HepG2 (cell line): Measurements from ENCODE around the gene MSI2. TPM values are rescaled to one million over a fixed set of nuclear protein-coding genes. Genes with fewer than 3 reads are reported as not detected.

Experiments used
- ARID2 ChIP-seq: sonication (generic); formaldehyde crosslinking; IDR thresholded peaks from 2 replicates; pipeline ENCODE4 v1.8.1; 2022; ENCODE audit warnings: mild to moderate bottlenecking, missing genetic modification reagents, borderline replicate concordance
- ARID4A ChIP-seq: sonication (generic); formaldehyde crosslinking; IDR thresholded peaks from 2 replicates; pipeline ENCODE4 v1.5.0; 2020; ENCODE audit warnings: mild to moderate bottlenecking, missing genetic modification reagents, borderline replicate concordance
- CC2D1A ChIP-seq: sonication (generic); formaldehyde crosslinking; IDR thresholded peaks from 2 replicates; pipeline ENCODE4 v1.8.1; 2023; ENCODE audit warnings: mild to moderate bottlenecking, missing genetic modification reagents
- CREBL2 ChIP-seq: sonication (generic); formaldehyde crosslinking; IDR thresholded peaks from 2 replicates; pipeline ENCODE4 v1.8.1; 2023; ENCODE audit warnings: missing genetic modification reagents, mild to moderate bottlenecking, borderline replicate concordance
- ELK4 ChIP-seq: sonication (generic); formaldehyde crosslinking; IDR thresholded peaks from 2 replicates; pipeline ENCODE4 v1.9.0; 2021; ENCODE audit warnings: missing genetic modification reagents, borderline replicate concordance
- FOXA3 ChIP-seq: IDR thresholded peaks from 2 replicates; pipeline ENCODE4 v1.6.1; 2016; ENCODE audit warnings: missing genetic modification reagents, missing compliant biosample characterization
- FOXC1 ChIP-seq: sonication (generic); formaldehyde crosslinking; IDR thresholded peaks from 2 replicates; pipeline ENCODE4 v1.8.0; 2022; ENCODE audit warnings: mild to moderate bottlenecking, missing genetic modification reagents, borderline replicate concordance
- HDAC1 ChIP-seq: sonication (generic); formaldehyde crosslinking; IDR thresholded peaks from 2 replicates; pipeline ENCODE4 v1.5.1; 2020; ENCODE audit warnings: mild to moderate bottlenecking, missing genetic modification reagents
- NR1H2 ChIP-seq: sonication (generic); formaldehyde crosslinking; IDR thresholded peaks from 2 replicates; pipeline ENCODE4 v1.8.1; 2022; ENCODE audit warnings: low read depth, missing genetic modification reagents, borderline replicate concordance
- POLR2AphosphoS2 ChIP-seq: IDR thresholded peaks from 2 replicates; pipeline ENCODE4 v1.6.1; 2011; ENCODE audit warnings: low read depth, low read length, improper control_type of control experiment
- RAD21 ChIP-seq: fragments of 450-650 bp; formaldehyde crosslinking; IDR thresholded peaks from 2 replicates; pipeline ENCODE4 v1.5.0; 2020; ENCODE audit warnings: mild to moderate bottlenecking
- RBM39 ChIP-seq: fragments of 200-400 bp; formaldehyde crosslinking; IDR thresholded peaks from one replicate; pipeline ENCODE4 v1.6.1; 2018; ENCODE audit warnings: antibody characterized with exemption, mild to moderate bottlenecking, low read depth, low read length; ENCODE audit not compliant: poor library complexity, severe bottlenecking
- RELA ChIP-seq: sonication (generic); formaldehyde crosslinking; IDR thresholded peaks from 2 replicates; pipeline ENCODE4 v1.4.0; 2020; ENCODE audit warnings: missing genetic modification reagents
- TSC22D2 ChIP-seq: sonication (generic); formaldehyde crosslinking; IDR thresholded peaks from 2 replicates; pipeline ENCODE4 v1.5.1; 2020; ENCODE audit warnings: missing genetic modification reagents, mild to moderate bottlenecking, borderline replicate concordance
- ZFP36L2 ChIP-seq: sonication (generic); formaldehyde crosslinking; IDR thresholded peaks from 2 replicates; pipeline ENCODE4 v1.4.0; 2020; ENCODE audit warnings: missing genetic modification reagents
- ZMAT3 ChIP-seq: sonication (generic); formaldehyde crosslinking; conservative IDR thresholded peaks from 2 replicates; pipeline ENCODE4 v1.7.0; 2021; ENCODE audit warnings: missing genetic modification reagents
- ZNF10 ChIP-seq: sonication (generic); formaldehyde crosslinking; IDR thresholded peaks from 2 replicates; pipeline ENCODE4 v1.4.0; 2020; ENCODE audit warnings: mild to moderate bottlenecking, low read depth, missing genetic modification reagents, borderline replicate concordance
- ZNF644 ChIP-seq: IDR thresholded peaks from 2 replicates; pipeline ENCODE4 v1.6.1; 2016; ENCODE audit warnings: low read depth
- ZNF768 ChIP-seq: sonication (generic); formaldehyde crosslinking; IDR thresholded peaks from 2 replicates; pipeline ENCODE4 v1.4.0; 2020; ENCODE audit warnings: missing genetic modification reagents
- ZNF839 ChIP-seq: sonication (generic); formaldehyde crosslinking; IDR thresholded peaks from 2 replicates; pipeline ENCODE4 v1.4.0; 2020; ENCODE audit warnings: missing genetic modification reagents, mild to moderate bottlenecking, borderline replicate concordance
- ZNF878 ChIP-seq: sonication (generic); formaldehyde crosslinking; IDR thresholded peaks from 2 replicates; pipeline ENCODE4 v1.8.1; 2023; ENCODE audit warnings: mild to moderate bottlenecking, missing genetic modification reagents, moderate library complexity
- ZZZ3 ChIP-seq: sonication (generic); formaldehyde crosslinking; IDR thresholded peaks from 2 replicates; pipeline ENCODE4 v1.4.0; 2020; ENCODE audit warnings: missing genetic modification reagents, mild to moderate bottlenecking, borderline replicate concordance
- polyA plus RNA-seq, 8 experiments: library from polyadenylated mRNA; depleted of rRNA in 3 of 8; stranded (reverse) in 7 of 8; unstranded in 1 of 8; fragments of >200 nt; fragmentation: Illumina TruSeq in 4 of 8; extraction: Trizol in 4 of 8; gene quantifications; 2 replicates each; pipeline versions ENCODE4 v1.2.1 to v1.2.3, GENCODE V29; 2011 to 2016; ENCODE audit warnings: low read depth in 4 of 8, missing spikeins in 1 of 8, mixed read lengths in 1 of 8; ENCODE audit not compliant: insufficient read depth in 1 of 8
- total RNA-seq, 5 experiments: library from RNA; depleted of rRNA; stranded (reverse); fragments of >200 nt; fragmentation: Illumina TruSeq; extraction: Trizol; gene quantifications; 2 replicates each; pipeline ENCODE4 v1.2.3, GENCODE V29; 2016; ENCODE audit warnings: low read depth in 1 of 5

Gene MSI2
- total and polyA plus RNA-seq, 2 of the 13 experiments (the other 11 are each of a cell fraction or from before 2014, with no cell fraction given) = 77.5 to 78.4 TPM

DNA sequence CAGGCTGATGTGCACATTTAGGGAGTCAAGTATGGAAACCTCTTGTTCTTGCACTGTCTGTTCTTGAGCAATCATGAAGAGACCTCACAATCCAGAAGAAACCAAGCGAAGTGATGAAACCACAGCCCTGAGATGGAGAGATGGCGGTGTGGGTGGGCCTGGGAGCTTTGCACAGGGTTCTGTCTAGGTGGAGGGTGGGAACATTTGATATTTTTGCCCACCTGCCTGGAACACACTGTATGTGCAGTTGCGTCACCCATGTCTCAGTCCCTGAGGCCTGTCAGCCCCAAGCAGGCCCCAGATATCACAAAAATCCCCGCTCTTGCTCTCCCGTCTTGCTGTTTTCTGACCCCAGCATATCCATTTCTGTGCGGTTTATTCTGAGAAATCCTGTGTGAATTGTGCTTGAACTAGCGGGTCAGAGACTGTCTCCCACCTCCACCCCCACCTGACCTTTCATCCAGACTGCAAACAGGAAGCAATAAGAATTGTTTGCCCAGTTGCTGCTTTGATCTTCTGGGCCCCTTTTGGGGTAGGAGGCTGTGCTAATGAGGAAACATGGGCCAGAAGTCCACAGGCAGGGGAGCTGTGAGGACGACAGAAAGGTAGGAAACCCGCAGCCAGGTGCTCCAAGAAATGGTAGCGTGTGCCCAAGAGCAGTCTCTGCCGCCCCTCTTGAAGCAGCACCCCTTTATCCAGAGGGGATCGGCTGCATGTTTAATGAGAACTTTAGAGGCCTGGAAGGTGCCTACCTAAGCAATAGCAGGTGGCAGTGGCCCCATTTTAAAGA is 304.9 kb downstream of the MSI2 start (continued):
- TF ChIP-seq TSC22D2 (CRISPR knock-in tag) (peak; percentile 97; the same call in 1 of the 2 replicates), RELA (peak; percentile 97), CC2D1A (no peak), RBM39 (peak; percentile 30), ZNF839 (peak; percentile 74), ZNF10 (no peak), ZNF878 (CRISPR knock-in tag) (peak; percentile 100), ZZZ3 (CRISPR knock-in tag) (peak; percentile 82; the same call in 1 of the 2 replicates), CREBL2 (no peak), RAD21 (CRISPR knock-in tag) (peak; percentile 77), ARID2 (peak; percentile 81; the same call in 1 of the 2 replicates), ELK4 (0 out of 2 replicates have a peak, but pooled peaks have one; percentile 66), ZNF644 (CRISPR knock-in tag) (peak; percentile 86), FOXC1 (CRISPR knock-in tag) (no peak; the same call in 1 of the 2 replicates), FOXA3 (CRISPR knock-in tag) (peak; percentile 99), POLR2AphosphoS2 (no peak), HDAC1 (CRISPR knock-in tag) (peak; percentile 100), ZFP36L2 (CRISPR knock-in tag) (0 out of 2 replicates have a peak, but pooled peaks have one; percentile 63), ZNF768 (CRISPR knock-in tag) (peak; percentile 28; the same call in 1 of the 2 replicates), NR1H2 (CRISPR knock-in tag) (peak; percentile 88; the same call in 1 of the 2 replicates), ZMAT3 (CRISPR knock-in tag) (peak; percentile 96), ARID4A (CRISPR knock-in tag) (peak; percentile 86; the same call in 1 of the 2 replicates)
